Ovary (tissue), 9 donors: Measurements from ENCODE around the gene CFB. TPM values are rescaled to one million over a fixed set of nuclear protein-coding genes. Genes with fewer than 3 reads are reported as not detected.
"Not testable (repeated sequence)": the region's sequence is repeated elsewhere in the genome, so short reads cannot be mapped to it uniquely, and the experiment has no call there.

Source experiments
- DNase-seq, 5 donors: peaks; one replicate each; pipeline ENCODE4 v3.0.0-alpha.2; 2019 to 2020
- H3K27ac ChIP-seq, 2 donors: fragments of 200-600 bp; one replicate each; pipeline versions ENCODE4 v1.5.1 to v1.8.0; 2019 to 2022
- H3K27me3 ChIP-seq: fragments of 200-600 bp; one replicate; pipeline ENCODE4 v1.8.0; 2022
- H3K36me3 ChIP-seq: fragments of 200-600 bp; sonication (generic); one replicate; pipeline ENCODE4 v1.5.1; 2019
- H3K4me1 ChIP-seq: one replicate; pipeline ENCODE4 v1.8.1; 2013; ENCODE audit warnings: mild to moderate bottlenecking, moderate library complexity; ENCODE audit not compliant: insufficient read depth
- H3K4me3 ChIP-seq: fragments of 200-600 bp; sonication (generic); one replicate; pipeline ENCODE4 v1.5.1; 2017
- H3K9me3 ChIP-seq, 2 donors: fragments of 200-600 bp in 1 of 2; sonication (generic) in 1 of 2; one replicate each; pipeline versions ENCODE4 v1.5.1 to v1.8.1; 2013 to 2019; ENCODE audit warnings: mild to moderate bottlenecking in 1 of 2, moderate library complexity in 1 of 2
- EP300 ChIP-seq: sonication (generic); formaldehyde crosslinking; IDR thresholded peaks from one replicate; pipeline ENCODE4 v1.6.1; 2017; ENCODE audit warnings: antibody characterized with exemption
- POLR2A ChIP-seq: fragments of 450-650 bp; IDR thresholded peaks from one replicate; pipeline ENCODE4 v1.6.1; 2017; ENCODE audit warnings: antibody characterized with exemption, mild to moderate bottlenecking, moderate library complexity
- WGBS, 3 donors: extraction: QIAGEN DNeasy Blood & Tissue Kit in 1 of 3; methylation state at CpG; one replicate each; pipeline versions ENCODE4 v1.1.5 to v1.1.7; 2013 to 2017; 5-methylcytosine and 5-hydroxymethylcytosine counted together
- intact Hi-C, 4 donors: fragments of 100-400 bp; cut with DNase I; formaldehyde crosslinking; loops; one replicate each; pipeline versions ENCODE4 v1.11.0 to v1.15.1; 2022 to 2023
- polyA plus RNA-seq, 2 donors: library from polyadenylated mRNA; stranded (reverse); fragments of 200-250 nt in 1 of 2; fragments of 350-450 nt in 1 of 2; fragmentation: Illumina TruSeq in 1 of 2; extraction: RNeasy Lipid Tissue Mini Kit (QIAGEN cat#74804) in 1 of 2; gene quantifications; one replicate each; pipeline ENCODE4 v1.2.3, GENCODE V29; 2013 to 2014
- total RNA-seq, 7 donors: library from RNA; depleted of rRNA in 2 of 7; stranded (reverse); fragments of >200 nt in 2 of 7; fragmentation: NEBNext Ultra II Directional in 3 of 7; extraction: Animal tissue kit (Norgen Biotek cat#: 25700) in 3 of 7; gene quantifications; one replicate each; pipeline versions ENCODE4 v1.1.0 to v1.2.4, GENCODE V29; 2016 to 2023
- TF ChIP-seq, protein P1 (sequence below), 3 donors: fragments of 450-650 bp in 2 of 3; fragments of 200-600 bp in 1 of 3; IDR thresholded peaks; one replicate each; pipeline versions ENCODE4 v1.5.1 to v1.8.0; 2016 to 2022; ENCODE audit warnings: antibody characterized with exemption in 3 of 3, mild to moderate bottlenecking in 1 of 3
- donor health status: DM: no; HTN: no; CAD: no; lungs with moderate emphysema.
- donor health status: DM: no; HTN: no; CAD: no.
- donor health status: Bipolar disorder and iron deficiency.
- donor health status: DM: yes; HTN: yes; CAD: no.
- donor health status: DM: no; HTN: no; CAD: no.
- donor health status: DM: yes; HTN: yes; CAD: no.

Gene CFB
- total and polyA plus RNA-seq, 9 donors, result 11.3 to 231 (median 20.8) TPM

DNA sequence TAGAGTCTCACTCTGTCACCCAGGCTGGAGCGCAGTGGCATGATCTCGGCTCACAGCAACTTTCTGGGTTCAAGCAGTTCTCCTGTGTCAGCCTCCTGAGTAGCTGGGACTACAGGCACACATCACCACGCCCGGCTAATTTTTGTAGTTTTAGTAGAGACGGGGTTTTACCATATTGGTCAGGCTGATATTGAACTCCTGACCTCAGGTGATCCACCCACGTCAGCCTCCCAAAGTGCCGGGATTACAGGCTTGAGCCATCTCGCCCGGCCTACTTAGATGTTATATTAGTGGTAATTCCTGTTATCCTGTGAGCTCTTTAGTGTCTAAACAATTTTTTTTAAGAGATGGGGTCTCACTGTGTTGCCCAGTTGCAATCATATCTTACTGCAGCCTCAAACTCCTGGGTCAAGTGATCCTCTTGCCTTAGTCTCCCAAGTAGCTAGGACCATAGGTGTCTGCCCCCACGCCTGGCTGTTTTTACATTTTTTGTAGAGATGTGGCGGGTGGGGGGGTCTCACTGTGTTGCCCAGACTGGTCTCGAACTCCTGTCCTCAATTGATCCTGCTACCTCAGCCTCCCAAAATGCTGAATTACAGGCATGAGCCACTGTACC lies 32.0 kb downstream of the CFB start:
- intact Hi-C loops, result no loop called here
- DNase-seq, result peak in 2 of 5 donors; percentile 9 to 17
- Histone ChIP-seq H3K27me3 (no peaks in the 10 kb centered on the region), H3K4me1 (no peaks in the 10 kb centered on the region), H3K27ac (no peak overlapping the region), H3K9me3 (no peaks in the 10 kb centered on the region), H3K36me3 (no peaks in the 10 kb centered on the region), H3K4me3 (no peak overlapping the region)
- WGBS, 3 donors, result 92 to 97% (median 94%) methylated on average over 12 of the region's 12 CpGs
- TF ChIP-seq, protein P1, sequence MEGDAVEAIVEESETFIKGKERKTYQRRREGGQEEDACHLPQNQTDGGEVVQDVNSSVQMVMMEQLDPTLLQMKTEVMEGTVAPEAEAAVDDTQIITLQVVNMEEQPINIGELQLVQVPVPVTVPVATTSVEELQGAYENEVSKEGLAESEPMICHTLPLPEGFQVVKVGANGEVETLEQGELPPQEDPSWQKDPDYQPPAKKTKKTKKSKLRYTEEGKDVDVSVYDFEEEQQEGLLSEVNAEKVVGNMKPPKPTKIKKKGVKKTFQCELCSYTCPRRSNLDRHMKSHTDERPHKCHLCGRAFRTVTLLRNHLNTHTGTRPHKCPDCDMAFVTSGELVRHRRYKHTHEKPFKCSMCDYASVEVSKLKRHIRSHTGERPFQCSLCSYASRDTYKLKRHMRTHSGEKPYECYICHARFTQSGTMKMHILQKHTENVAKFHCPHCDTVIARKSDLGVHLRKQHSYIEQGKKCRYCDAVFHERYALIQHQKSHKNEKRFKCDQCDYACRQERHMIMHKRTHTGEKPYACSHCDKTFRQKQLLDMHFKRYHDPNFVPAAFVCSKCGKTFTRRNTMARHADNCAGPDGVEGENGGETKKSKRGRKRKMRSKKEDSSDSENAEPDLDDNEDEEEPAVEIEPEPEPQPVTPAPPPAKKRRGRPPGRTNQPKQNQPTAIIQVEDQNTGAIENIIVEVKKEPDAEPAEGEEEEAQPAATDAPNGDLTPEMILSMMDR (IDR thresholded peaks at IDR 0.05), result no peak
- no peak for TF ChIP-seq EP300
- no peak for TF ChIP-seq POLR2A

DNA sequence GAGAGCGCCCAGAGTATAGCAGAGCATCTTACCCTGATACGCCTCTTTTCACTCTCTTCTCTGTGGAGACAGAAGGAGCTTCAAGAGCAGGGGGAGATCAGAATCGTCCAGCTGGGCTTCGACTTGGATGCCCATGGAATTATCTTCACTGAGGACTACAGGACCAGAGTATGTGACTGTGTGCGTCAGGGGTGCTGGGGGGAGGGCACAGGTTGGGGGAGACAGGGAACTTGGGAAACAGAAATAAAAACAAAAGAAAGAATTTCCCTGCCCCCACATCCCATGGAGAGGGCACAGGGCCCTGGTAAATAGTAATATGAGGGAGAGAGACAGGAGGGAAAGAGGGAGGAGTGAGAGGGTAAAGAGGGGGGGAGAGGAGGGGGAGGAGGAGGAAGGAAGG lies 32.9 kb downstream of the CFB start:
- DNase-seq, result peak in 1 of 5 donors; percentile 33
- intact Hi-C loops, result no loop called here
- H3K27me3 ChIP-seq, result no peaks in the 10 kb centered on the region
- TF ChIP-seq, protein P1 (IDR thresholded peaks at IDR 0.05), result no peak
- no peak for TF ChIP-seq POLR2A
- TF ChIP-seq EP300, result no peak
- no peak overlapping the region for H3K4me3 ChIP-seq
- no peaks in the 10 kb centered on the region for H3K36me3 ChIP-seq
- WGBS, 3 donors, result 82 to 85% (median 83%) methylated on average over 5 of the region's 5 CpGs
- no peaks in the 10 kb centered on the region for H3K4me1 ChIP-seq
- H3K9me3 ChIP-seq, result no peaks in the 10 kb centered on the region
- no peak overlapping the region for H3K27ac ChIP-seq

DNA sequence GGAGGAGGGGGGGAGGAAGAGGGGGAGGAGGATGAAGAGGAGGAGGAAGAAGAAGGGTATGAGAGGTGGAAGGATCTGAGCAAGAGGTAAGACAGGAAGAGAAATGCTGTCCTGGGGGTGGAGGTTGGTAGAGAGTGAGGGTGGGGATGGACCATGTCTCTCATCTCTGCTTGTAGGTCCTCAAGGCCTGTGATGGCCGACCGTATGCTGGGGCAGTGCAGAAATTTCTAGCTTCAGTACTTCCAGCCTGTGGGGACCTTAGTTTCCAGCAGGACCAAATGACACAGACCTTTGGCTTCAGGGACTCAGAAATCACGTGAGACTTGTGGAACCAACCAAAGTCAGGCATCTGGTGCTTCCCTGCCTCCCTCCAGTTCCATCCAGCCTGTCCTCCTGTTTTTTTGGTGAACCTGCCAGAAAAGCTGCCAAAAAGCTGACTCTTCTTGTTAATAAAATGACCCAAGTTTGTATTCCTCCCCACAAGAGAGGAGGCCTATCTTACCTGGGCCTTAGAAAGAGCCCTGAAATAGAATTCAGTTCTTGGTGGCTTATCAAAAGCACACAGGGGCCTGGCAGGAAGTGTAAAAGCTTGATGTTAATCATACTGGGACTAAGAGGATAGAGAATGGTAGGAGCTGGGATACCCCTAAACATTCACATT lies 33.5 kb downstream of the CFB start:
- Histone ChIP-seq H3K36me3 (no peaks in the 10 kb centered on the region), H3K9me3 (no peaks in the 10 kb centered on the region), H3K4me3 (no peak overlapping the region), H3K27me3 (no peaks in the 10 kb centered on the region), H3K4me1 (no peaks in the 10 kb centered on the region), H3K27ac (no peak overlapping the region)
- intact Hi-C loops, result no loop called here
- DNase-seq, result peak in 1 of 5 donors; percentile 21
- WGBS, 3 donors, result 77 to 90% (median 84%) methylated on average over 3 of the region's 3 CpGs
- no peak for TF ChIP-seq POLR2A
- no peak for TF ChIP-seq EP300
- TF ChIP-seq, protein P1 (IDR thresholded peaks at IDR 0.05), result no peak

DNA sequence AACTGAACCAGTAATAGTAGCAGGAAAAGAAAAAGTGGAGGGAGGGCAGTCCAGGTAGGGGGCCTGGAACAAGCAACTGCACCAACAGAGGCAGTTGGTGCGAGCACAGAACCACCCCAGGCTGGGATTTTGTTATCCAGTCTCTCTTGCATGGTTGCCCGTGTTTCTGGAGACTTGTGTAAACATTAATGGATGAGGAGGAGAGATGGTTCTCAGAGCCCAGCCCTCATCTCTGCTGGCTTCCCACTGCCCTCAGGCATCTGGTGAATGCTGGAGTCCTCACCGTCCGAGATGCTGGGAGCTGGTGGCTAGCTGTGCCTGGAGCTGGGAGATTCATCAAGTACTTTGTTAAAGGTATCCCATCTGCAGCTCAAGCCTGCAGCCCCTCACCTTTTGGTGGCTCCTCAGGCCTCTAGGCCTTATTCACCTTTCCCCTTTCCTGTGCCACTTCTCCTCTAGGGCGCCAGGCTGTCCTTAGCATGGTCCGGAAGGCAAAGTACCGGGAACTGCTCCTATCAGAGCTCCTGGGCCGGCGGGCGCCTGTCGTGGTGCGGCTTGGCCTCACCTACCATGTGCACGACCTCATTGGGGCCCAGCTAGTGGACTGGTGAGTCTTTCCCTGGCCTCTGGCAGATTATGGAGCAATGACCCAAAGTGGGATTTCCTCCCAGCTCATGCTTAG lies 34.4 kb downstream of the CFB start:
- H3K9me3 ChIP-seq, result not testable (repeated sequence)

DNA sequence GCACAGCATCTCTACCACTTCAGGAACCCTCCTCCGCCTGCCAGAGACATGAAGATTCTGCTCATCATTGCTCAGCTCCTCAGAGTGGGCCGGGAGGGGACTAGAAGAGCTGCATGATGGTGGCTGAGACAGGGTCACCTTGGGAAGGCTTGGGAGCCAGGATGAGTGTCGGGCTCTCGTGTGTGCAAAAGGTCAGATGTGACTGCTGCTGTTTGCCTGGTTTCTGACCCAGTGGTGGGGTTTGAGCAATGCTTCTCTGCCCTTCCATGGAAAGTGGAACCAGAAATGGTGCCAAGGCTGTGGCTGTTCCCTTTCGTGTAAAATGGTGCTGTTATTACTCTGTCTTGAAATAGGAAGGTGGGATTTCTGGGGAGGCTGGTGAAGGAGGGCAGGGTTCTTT lies 35.1 kb downstream of the CFB start:
- intact Hi-C loops, H3K36me3 ChIP-seq, H3K9me3 ChIP-seq, H3K4me1 ChIP-seq, DNase-seq, H3K4me3 ChIP-seq, H3K27ac ChIP-seq, H3K27me3 ChIP-seq: not testable (repeated sequence)
- no CpG with 5 or more reads among the region's 5 CpGs for WGBS, 3 donors

More for the DNA sequence above, 34.4 kb downstream of the CFB start:
- H3K36me3 ChIP-seq, H3K4me3 ChIP-seq, H3K4me1 ChIP-seq, H3K27me3 ChIP-seq, intact Hi-C loops: not testable (repeated sequence)
- WGBS, 3 donors, result 82 to 88% (median 84%) methylated on average over 5 to 13 of the region's 13 CpGs
- peak in 2 of 5 donors; percentile 17 to 23 for DNase-seq
- H3K27ac ChIP-seq, result peak overlapping the region in 1 of 2 donors; percentile 10

DNA sequence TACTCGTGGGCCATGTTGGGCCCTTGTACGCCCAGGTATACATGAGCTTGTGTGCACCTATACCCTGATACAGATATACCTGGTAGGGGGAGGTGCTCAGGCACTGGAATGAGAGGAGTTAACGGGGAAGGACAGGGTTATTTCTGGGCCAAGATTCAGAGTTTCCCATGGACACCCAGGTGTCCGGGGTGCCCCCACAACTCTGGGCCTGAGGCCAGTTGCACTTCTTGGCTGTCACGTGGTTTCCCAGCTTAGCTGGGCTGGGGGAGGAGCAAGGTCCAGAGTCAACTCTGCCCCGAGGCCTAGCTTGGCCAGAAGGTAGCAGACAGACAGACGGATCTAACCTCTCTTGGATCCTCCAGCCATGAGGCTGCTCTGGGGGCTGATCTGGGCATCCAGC lies 35.8 kb downstream of the CFB start, which contains the start of gene C4A:
Gene C4A, plus strand, starts transcription at position 314 of the 400 bp plus-strand sequence. Its CDS starts 51 bp downstream, at position 365.
- WGBS, 3 donors, result no CpG with 5 or more reads among the region's 7 CpGs
- intact Hi-C loops, H3K4me3 ChIP-seq, H3K36me3 ChIP-seq, DNase-seq, H3K27ac ChIP-seq, H3K27me3 ChIP-seq, H3K4me1 ChIP-seq, H3K9me3 ChIP-seq: not testable (repeated sequence)

DNA sequence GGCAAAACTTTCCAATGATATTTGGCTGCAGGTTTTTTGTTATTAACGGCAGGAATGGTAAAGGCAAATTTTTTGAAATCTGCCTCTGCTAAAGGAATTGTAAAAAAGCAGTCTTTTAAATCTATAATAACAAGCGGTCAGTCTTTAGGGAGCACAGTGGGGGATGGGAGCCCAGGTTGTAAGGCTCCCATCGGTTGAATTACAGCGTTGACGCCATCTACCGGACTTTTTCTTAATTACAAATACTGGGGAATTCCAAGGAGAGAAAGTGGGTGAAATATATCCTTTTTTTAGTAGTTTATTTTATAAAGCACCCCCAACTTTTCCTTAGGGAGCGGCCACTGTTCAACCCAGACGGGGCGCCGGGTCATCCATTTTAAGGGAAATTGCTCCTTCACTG lies 43.5 kb downstream of the CFB start:
- intact Hi-C loops, result not testable (repeated sequence)

DNA sequence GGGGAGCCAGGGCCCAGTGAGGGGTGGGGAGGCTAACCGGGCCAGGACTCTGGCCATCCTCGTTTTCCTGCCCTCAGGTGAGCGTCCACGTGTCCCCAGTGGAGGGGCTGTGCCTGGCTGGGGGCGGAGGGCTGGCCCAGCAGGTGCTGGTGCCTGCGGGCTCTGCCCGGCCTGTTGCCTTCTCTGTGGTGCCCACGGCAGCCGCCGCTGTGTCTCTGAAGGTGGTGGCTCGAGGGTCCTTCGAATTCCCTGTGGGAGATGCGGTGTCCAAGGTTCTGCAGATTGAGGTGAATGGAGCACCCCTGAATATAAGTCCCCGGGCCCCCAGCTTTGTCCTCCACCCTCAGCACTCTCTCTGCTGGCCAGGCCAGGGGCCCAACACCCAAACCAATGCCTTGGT lies 48.5 kb downstream of the CFB start:
- H3K9me3 ChIP-seq, intact Hi-C loops, H3K4me1 ChIP-seq, H3K27me3 ChIP-seq, H3K36me3 ChIP-seq, H3K27ac ChIP-seq, H3K4me3 ChIP-seq: not testable (repeated sequence)
- peak in 3 of 5 donors; percentile 17 to 33 (median 18) for DNase-seq
- WGBS, 3 donors, result 95 to 96% (median 95%) methylated on average over 8 to 9 of the region's 14 CpGs

More for the DNA sequence above, 43.5 kb downstream of the CFB start:
- not testable (repeated sequence) for H3K9me3 ChIP-seq, H3K36me3 ChIP-seq, H3K4me1 ChIP-seq, DNase-seq, H3K27ac ChIP-seq, H3K4me3 ChIP-seq, H3K27me3 ChIP-seq
- WGBS, 3 donors, result no CpG with 5 or more reads among the region's 10 CpGs
